Smooth muscle cell (in vitro differentiated cells): ENCODE data around the gene FAM124B. TPM values are rescaled to one million over a fixed set of nuclear protein-coding genes. Genes with fewer than 3 reads are reported as not detected.
"Not testable (repeated sequence)": the region's sequence is repeated elsewhere in the genome, so short reads cannot be mapped to it uniquely, and the experiment has no call there.

Experiments used
- DNase-seq: peaks from one replicate; lab custom pipeline; 2025; ENCODE audit not compliant: unreplicated experiment; lab: John Stamatoyannopoulos, UW
- H2AFZ ChIP-seq: fragments of 200-600 bp; sonication (generic); 2 replicates; pipeline ENCODE4 v1.6.0; 2016; ENCODE audit warnings: antibody characterized with exemption, low read depth, mild to moderate bottlenecking
- H3F3A ChIP-seq: fragments of 200-600 bp; sonication (generic); 2 replicates; pipeline ENCODE4 v1.6.0; 2017; ENCODE audit warnings: antibody characterized with exemption, low read depth
- H3K27ac ChIP-seq: fragments of 200-600 bp; sonication (generic); 2 replicates; pipeline ENCODE4 v1.5.1; 2016; ENCODE audit warnings: low read depth, mild to moderate bottlenecking
- H3K27me3 ChIP-seq: fragments of 200-600 bp; sonication (generic); 2 replicates; pipeline ENCODE4 v1.6.1; 2016; ENCODE audit warnings: low read depth, mild to moderate bottlenecking
- H3K36me3 ChIP-seq: fragments of 200-600 bp; sonication (generic); 2 replicates; pipeline ENCODE4 v1.5.1; 2016; ENCODE audit warnings: low read depth
- H3K4me1 ChIP-seq: fragments of 200-600 bp; sonication (generic); 2 replicates; pipeline ENCODE4 v1.5.1; 2016; ENCODE audit warnings: low read depth
- H3K4me2 ChIP-seq: fragments of 200-600 bp; sonication (generic); 2 replicates; pipeline ENCODE4 v1.6.0; 2016; ENCODE audit warnings: mild to moderate bottlenecking
- H3K4me3 ChIP-seq: fragments of 200-600 bp; sonication (generic); 2 replicates; pipeline ENCODE4 v1.5.1; 2016; ENCODE audit warnings: mild to moderate bottlenecking
- H3K79me2 ChIP-seq: fragments of 200-600 bp; sonication (generic); 2 replicates; pipeline ENCODE4 v1.6.0; 2016; ENCODE audit warnings: low read depth, mild to moderate bottlenecking
- H3K9ac ChIP-seq: fragments of 200-600 bp; sonication (generic); 2 replicates; pipeline ENCODE4 v1.6.0; 2016; ENCODE audit warnings: low read depth
- H3K9me3 ChIP-seq: fragments of 200-600 bp; sonication (generic); replicated peaks from 2 replicates; pipeline ENCODE4 v1.5.1; 2016; ENCODE audit warnings: low read depth
- H4K20me1 ChIP-seq: fragments of 200-600 bp; sonication (generic); 2 replicates; pipeline ENCODE4 v1.6.0; 2016; ENCODE audit warnings: low read depth
- WGBS: methylation state at CpG from one replicate; pipeline ENCODE4 v1.1.7; 2016; ENCODE audit warnings: low lambda C conversion rate; 5-methylcytosine and 5-hydroxymethylcytosine counted together
- polyA plus RNA-seq: library from polyadenylated mRNA; unstranded; fragments of >200 nt; fragmentation: Nextera tagmentation; extraction: Ambion mirVana; gene quantifications from 2 replicates; pipeline ENCODE4 v1.2.1, GENCODE V29; 2016
- total RNA-seq: library from RNA; depleted of rRNA; stranded (reverse); fragments of >200 nt; gene quantifications from 2 replicates; pipeline ENCODE4 v1.2.3, GENCODE V29; 2014
- TF ChIP-seq, protein P1 (sequence below): fragments of 200-600 bp; sonication (generic); IDR thresholded peaks from 2 replicates; pipeline ENCODE4 v1.5.1; 2017; ENCODE audit warnings: borderline replicate concordance, mild to moderate bottlenecking, antibody characterized with exemption; ENCODE audit not compliant: insufficient read depth, poor library complexity, severe bottlenecking

Gene FAM124B
- total and polyA plus RNA-seq, 2 experiments from 2014 or later, result 1.2 TPM; not detected in 1

DNA sequence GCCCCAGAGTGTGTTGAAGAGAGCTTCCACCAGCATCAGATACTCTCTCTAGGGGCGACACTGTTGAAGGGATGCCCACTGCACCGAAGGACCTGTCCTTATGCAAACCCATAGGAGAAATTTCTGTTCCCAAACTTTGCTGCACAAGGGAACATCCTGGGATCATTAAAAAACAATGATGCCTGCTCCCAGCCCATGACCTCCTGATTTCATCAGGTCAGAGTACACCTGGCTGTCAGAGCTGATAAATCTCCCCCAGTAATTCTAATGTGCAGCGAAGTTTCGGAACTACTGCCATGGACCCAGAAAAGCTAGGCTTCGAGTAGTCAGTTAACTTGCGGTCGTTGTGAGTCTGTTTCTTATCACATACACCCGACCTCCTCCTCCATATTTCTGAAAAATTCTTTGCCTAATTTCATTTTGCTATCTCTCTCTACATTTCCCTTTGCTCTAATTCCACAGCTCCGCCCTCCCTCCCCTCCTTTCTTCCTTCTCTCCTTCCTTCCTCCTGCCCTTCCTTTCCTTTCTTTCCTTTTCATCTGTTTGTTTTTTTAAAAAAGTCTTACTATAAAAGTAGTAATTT, 18.8 kb downstream of the FAM124B start:
- H2AFZ ChIP-seq, result no peak overlapping the region
- H3K4me3 ChIP-seq, result no peak overlapping the region
- H3K79me2 ChIP-seq, result no peaks in the 10 kb centered on the region
- no peak for DNase-seq
- no peaks in the 10 kb centered on the region for H3K4me1 ChIP-seq
- no peaks in the 10 kb centered on the region for H3K27me3 ChIP-seq
- no peaks in the 10 kb centered on the region for H3K9me3 ChIP-seq
- H3F3A ChIP-seq, result no peaks in the 10 kb centered on the region
- TF ChIP-seq, protein P1, sequence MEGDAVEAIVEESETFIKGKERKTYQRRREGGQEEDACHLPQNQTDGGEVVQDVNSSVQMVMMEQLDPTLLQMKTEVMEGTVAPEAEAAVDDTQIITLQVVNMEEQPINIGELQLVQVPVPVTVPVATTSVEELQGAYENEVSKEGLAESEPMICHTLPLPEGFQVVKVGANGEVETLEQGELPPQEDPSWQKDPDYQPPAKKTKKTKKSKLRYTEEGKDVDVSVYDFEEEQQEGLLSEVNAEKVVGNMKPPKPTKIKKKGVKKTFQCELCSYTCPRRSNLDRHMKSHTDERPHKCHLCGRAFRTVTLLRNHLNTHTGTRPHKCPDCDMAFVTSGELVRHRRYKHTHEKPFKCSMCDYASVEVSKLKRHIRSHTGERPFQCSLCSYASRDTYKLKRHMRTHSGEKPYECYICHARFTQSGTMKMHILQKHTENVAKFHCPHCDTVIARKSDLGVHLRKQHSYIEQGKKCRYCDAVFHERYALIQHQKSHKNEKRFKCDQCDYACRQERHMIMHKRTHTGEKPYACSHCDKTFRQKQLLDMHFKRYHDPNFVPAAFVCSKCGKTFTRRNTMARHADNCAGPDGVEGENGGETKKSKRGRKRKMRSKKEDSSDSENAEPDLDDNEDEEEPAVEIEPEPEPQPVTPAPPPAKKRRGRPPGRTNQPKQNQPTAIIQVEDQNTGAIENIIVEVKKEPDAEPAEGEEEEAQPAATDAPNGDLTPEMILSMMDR, result no peak
- H3K4me2 ChIP-seq, result no peak overlapping the region
- 95% methylated on average over 9 of the region's 9 CpGs for WGBS
- no peak overlapping the region for H3K9ac ChIP-seq
- no peaks in the 10 kb centered on the region for H4K20me1 ChIP-seq
- H3K36me3 ChIP-seq, result no peaks in the 10 kb centered on the region
- no peak overlapping the region for H3K27ac ChIP-seq

DNA sequence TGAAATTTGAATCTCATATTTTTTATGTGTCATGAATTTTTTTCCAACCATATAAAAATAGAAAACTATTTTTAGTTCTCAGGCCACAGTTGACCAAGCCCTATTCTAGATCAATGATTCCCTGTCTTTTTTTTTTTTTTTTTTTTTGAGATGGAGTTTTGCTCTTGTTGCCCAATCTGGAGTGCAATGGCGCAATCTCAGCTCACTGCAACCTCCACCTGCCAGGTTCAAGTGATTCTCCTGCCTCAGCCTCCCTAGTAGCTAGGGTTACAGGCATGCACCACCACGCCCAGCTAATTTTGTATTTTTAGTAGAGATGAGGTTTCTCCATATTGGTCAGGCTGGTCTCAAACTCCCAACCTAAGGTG, 19.6 kb downstream of the FAM124B start:
- not testable (repeated sequence) for H3K27me3 ChIP-seq, DNase-seq, H3K9ac ChIP-seq, H3K27ac ChIP-seq, H3K79me2 ChIP-seq, H3K9me3 ChIP-seq, H4K20me1 ChIP-seq, H3K4me3 ChIP-seq, H2AFZ ChIP-seq, H3K4me2 ChIP-seq, H3K4me1 ChIP-seq, H3K36me3 ChIP-seq, H3F3A ChIP-seq
- WGBS, result 90% methylated on average over 2 of the region's 2 CpGs

DNA sequence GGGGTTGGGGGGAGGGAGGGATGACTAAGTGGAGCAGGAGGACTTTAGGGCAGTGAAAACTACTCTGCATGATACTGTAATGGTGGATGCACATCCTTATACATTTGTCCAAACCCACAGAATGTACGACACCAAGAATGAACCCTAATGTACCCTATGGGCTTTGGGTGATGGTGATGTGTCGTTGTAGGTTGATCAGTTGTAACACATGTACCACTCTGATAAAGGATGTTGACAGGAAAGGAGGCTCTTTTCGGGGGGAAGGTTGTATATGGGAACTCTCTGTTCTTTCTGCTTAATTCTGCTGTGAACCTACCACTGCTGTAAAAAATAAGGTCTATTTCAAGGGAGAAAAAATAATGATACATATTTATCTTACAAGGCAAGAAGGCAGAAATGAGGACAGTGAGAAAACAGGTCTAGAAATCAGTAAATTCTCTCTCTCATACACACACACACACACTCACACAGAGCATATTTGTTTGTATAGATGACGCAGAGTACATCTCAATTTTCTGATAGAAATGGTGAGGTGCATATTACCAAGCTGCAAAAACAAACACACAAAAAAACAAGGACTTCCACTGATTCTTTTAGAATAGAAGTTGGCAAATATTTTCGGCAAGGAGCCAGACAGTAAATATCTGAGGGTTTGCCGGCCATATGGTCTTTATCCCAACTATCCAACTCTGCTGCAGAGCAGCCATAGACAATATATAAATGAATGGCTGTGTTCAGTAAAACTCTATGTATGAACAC, 20.2 kb downstream of the FAM124B start:
- no peaks in the 10 kb centered on the region for H3K9me3 ChIP-seq
- 86% methylated on average over 6 of the region's 6 CpGs for WGBS
- DNase-seq, result no peak

DNA sequence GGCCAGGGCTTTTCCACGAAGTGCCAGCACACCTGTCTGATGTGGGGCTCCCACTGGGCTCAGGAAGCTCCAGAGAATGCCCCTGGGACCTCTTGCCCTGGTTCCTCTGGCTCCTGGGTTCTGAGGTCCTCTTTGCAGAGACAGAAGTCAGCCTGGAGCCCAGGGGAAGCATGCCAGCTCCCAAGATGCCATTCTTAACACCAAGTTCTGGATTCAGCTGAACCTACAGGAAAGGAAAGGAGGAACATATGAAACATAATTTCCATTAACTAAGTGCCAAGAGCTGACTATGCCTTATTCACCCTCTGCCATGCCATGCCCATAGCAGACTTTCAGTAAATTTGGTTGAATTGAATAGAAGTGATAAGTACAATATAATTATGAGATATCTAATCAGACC, 21.9 kb downstream of the FAM124B start:
- H3K4me1 ChIP-seq, result no peaks in the 10 kb centered on the region
- WGBS, result 94% methylated on average over 1 of the region's 1 CpG
- H3K79me2 ChIP-seq, result no peaks in the 10 kb centered on the region
- DNase-seq, result no peak
- no peaks in the 10 kb centered on the region for H3K27me3 ChIP-seq
- no peaks in the 10 kb centered on the region for H3F3A ChIP-seq
- H3K27ac ChIP-seq, result no peak overlapping the region
- H3K36me3 ChIP-seq, result no peaks in the 10 kb centered on the region
- H3K4me2 ChIP-seq, result no peak overlapping the region
- H3K4me3 ChIP-seq, result no peak overlapping the region
- H3K9ac ChIP-seq, result no peak overlapping the region
- TF ChIP-seq, protein P1, result no peak
- no peaks in the 10 kb centered on the region for H4K20me1 ChIP-seq
- no peak overlapping the region for H2AFZ ChIP-seq
- no peaks in the 10 kb centered on the region for H3K9me3 ChIP-seq

More for the DNA sequence above, 20.2 kb downstream of the FAM124B start:
- H3K4me1 ChIP-seq, result no peaks in the 10 kb centered on the region
- H2AFZ ChIP-seq, result no peak overlapping the region
- no peaks in the 10 kb centered on the region for H3K79me2 ChIP-seq
- no peaks in the 10 kb centered on the region for H3K27me3 ChIP-seq
- H3F3A ChIP-seq, result no peaks in the 10 kb centered on the region
- no peak overlapping the region for H3K4me3 ChIP-seq
- TF ChIP-seq, protein P1, result no peak
- H3K9ac ChIP-seq, result no peak overlapping the region
- no peaks in the 10 kb centered on the region for H3K36me3 ChIP-seq
- no peak overlapping the region for H3K27ac ChIP-seq
- H4K20me1 ChIP-seq, result no peaks in the 10 kb centered on the region
- H3K4me2 ChIP-seq, result no peak overlapping the region
